Natural killer cell (primary cell): Measurements from ENCODE around the gene CSMD2. TPM values are rescaled to one million over a fixed set of nuclear protein-coding genes. Genes with fewer than 3 reads are reported as not detected.

Experiments
- ATAC-seq, 3 donors: fragments of 150-1000 bp in 2 of 3; fragments of 200-7000 bp in 1 of 3; cut with Tn5 transposase; 1 replicate in 1 of 3; 2 replicates in 2 of 3; pipeline ENCODE4 v1.10.0; 2021; ENCODE audit warnings: mild to moderate bottlenecking in 2 of 3, moderate library complexity in 2 of 3
- DNase-seq, 2 donors: peaks; one replicate each; pipeline versions ENCODE4 v3.0.0 to v3.0.0-alpha.2; 2013 to 2021; ENCODE audit warnings: mixed read lengths in 1 of 2
- H3K27ac ChIP-seq: one replicate; pipeline ENCODE4 v1.5.1; 2013; ENCODE audit warnings: mild to moderate bottlenecking, low read length
- H3K27me3 ChIP-seq: one replicate; pipeline ENCODE4 v1.6.1; 2013; ENCODE audit warnings: low read length; ENCODE audit not compliant: control insufficient read depth, insufficient read depth
- H3K36me3 ChIP-seq: one replicate; pipeline ENCODE4 v1.6.1; 2013; ENCODE audit warnings: low read length; ENCODE audit not compliant: control insufficient read depth, insufficient read depth
- H3K4me1 ChIP-seq: one replicate; pipeline ENCODE4 v1.6.1; 2013; ENCODE audit warnings: low read length; ENCODE audit not compliant: control insufficient read depth, insufficient read depth
- H3K4me3 ChIP-seq: one replicate; pipeline ENCODE4 v1.5.1; 2013; ENCODE audit warnings: low read length
- H3K9me3 ChIP-seq: one replicate; pipeline ENCODE4 v1.6.1; 2013; ENCODE audit warnings: low read length; ENCODE audit not compliant: control insufficient read depth, insufficient read depth
- H3K27ac Mint-ChIP-seq, 2 donors: one replicate each; pipeline ENCODE4 v1.8.0; 2022; ENCODE audit warnings: mild to moderate bottlenecking in 2 of 2, mixed read lengths in 2 of 2, moderate library complexity in 1 of 2
- H3K27me3 Mint-ChIP-seq, 2 donors: one replicate each; pipeline ENCODE4 v1.8.0; 2022; ENCODE audit warnings: low read depth in 2 of 2, mixed read lengths in 2 of 2
- H3K36me3 Mint-ChIP-seq: one replicate; pipeline ENCODE4 v1.8.0; 2022; ENCODE audit warnings: mixed read lengths
- H3K4me1 Mint-ChIP-seq, 2 donors: one replicate each; pipeline ENCODE4 v1.8.0; 2022; ENCODE audit warnings: mixed read lengths in 2 of 2
- H3K4me3 Mint-ChIP-seq: one replicate; pipeline ENCODE4 v1.8.0; 2022; ENCODE audit warnings: mild to moderate bottlenecking, moderate library complexity, mixed read lengths
- H3K9me3 Mint-ChIP-seq, 2 donors: one replicate each; pipeline ENCODE4 v1.8.0; 2022; ENCODE audit warnings: mixed read lengths in 2 of 2
- WGBS: methylation state at CpG from one replicate; pipeline ENCODE4 v1.1.7; 2013; ENCODE audit warnings: missing lambda C conversion rate; ENCODE audit not compliant: insufficient coverage; 5-methylcytosine and 5-hydroxymethylcytosine counted together
- intact Hi-C: fragments of 100-400 bp; cut with micrococcal nuclease; formaldehyde crosslinking; loops from one replicate; pipeline ENCODE4 v1.14.2; 2022
- total RNA-seq, 4 donors: library from RNA; stranded (reverse); fragments of 120-200 nt in 1 of 4; gene quantifications; one replicate each; pipeline versions ENCODE4 v1.2.3 to v1.2.4, GENCODE V29; 2013 to 2022
- TF ChIP-seq, protein P1 (sequence below): fragments of 200-600 bp; IDR thresholded peaks from one replicate; pipeline ENCODE4 v1.8.0; 2022; ENCODE audit warnings: antibody characterized with exemption

CSMD2 gene
- total RNA-seq, 3 donors from 2014 or later (not counting 1 experiment from before 2014, with no cell fraction given), result not detected

DNA sequence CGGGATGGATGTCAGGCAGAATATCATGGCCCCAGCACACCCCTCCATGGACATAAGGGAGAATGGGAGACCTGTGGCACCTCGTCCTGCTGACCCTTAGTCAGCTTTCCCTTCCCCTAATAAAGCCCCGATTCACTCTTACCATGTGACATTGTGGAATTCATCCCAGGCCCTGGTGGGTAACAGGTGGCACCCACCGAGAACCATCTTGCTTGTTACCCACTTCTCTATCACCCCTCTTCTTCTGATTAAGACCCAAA lies 32.9 kb downstream of the CSMD2 start:
- 77% methylated on average over 4 of the region's 4 CpGs for WGBS
- no peak overlapping the region for H3K27ac Mint-ChIP-seq
- Histone ChIP-seq H3K4me3 (no peak overlapping the region), H3K27me3 (no peaks in the 10 kb centered on the region), H3K9me3 (no peaks in the 10 kb centered on the region), H3K4me1 (no peaks in the 10 kb centered on the region), H3K27ac (no peak overlapping the region), H3K36me3 (no peaks in the 10 kb centered on the region)
- intact Hi-C loops, result no loop called here
- H3K4me1 Mint-ChIP-seq, result no peaks in the 10 kb centered on the region
- ATAC-seq (no peak), DNase-seq (no peak)
- no peak overlapping the region for H3K4me3 Mint-ChIP-seq
- TF ChIP-seq, protein P1, sequence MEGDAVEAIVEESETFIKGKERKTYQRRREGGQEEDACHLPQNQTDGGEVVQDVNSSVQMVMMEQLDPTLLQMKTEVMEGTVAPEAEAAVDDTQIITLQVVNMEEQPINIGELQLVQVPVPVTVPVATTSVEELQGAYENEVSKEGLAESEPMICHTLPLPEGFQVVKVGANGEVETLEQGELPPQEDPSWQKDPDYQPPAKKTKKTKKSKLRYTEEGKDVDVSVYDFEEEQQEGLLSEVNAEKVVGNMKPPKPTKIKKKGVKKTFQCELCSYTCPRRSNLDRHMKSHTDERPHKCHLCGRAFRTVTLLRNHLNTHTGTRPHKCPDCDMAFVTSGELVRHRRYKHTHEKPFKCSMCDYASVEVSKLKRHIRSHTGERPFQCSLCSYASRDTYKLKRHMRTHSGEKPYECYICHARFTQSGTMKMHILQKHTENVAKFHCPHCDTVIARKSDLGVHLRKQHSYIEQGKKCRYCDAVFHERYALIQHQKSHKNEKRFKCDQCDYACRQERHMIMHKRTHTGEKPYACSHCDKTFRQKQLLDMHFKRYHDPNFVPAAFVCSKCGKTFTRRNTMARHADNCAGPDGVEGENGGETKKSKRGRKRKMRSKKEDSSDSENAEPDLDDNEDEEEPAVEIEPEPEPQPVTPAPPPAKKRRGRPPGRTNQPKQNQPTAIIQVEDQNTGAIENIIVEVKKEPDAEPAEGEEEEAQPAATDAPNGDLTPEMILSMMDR, result no peak
- no peaks in the 10 kb centered on the region for H3K9me3 Mint-ChIP-seq
- H3K36me3 Mint-ChIP-seq, result no peaks in the 10 kb centered on the region
- peaks cover 9 to 16% of the 10 kb centered on the region in 2 donors for H3K27me3 Mint-ChIP-seq

DNA sequence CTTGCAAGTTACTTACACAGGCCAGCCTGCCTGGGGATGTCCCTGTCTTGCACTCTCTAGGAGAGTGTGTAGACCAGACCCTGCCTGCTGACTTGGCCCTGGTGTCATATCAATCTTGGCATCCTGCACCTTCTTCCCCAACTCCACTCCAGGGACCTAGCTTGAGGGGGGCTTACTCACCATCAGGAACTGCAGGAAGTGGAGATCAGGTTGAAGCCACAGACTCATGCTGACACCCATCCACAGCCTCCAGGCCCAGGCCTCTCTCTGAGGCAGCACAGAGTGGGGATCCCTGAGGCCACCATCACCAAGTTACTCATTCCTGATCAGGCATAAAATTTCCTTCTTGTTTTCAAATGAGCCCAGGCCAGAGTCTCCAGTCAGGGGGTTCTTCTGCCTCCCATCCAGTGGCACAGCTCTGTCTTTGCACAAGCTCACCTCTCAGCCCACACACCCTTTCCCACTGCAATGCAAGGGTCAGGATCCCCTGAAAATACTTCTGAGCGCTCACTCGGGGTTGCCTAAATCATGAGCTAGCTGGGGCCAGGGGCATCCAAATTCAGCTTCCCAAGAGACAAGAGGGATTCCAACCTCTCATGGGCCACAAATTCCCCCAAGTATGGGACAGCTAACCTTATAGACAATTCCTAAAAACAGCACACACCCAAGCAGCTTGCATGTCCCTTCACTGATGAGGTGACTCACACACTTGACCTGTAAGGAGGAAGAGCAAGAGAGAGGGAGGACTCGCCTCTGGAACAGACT lies 33.5 kb downstream of the CSMD2 start:
- H3K4me1 ChIP-seq, result no peaks in the 10 kb centered on the region
- DNase-seq (no peak), ATAC-seq (no peak)
- no peak overlapping the region for H3K4me3 ChIP-seq
- TF ChIP-seq, protein P1, result no peak
- Mint-ChIP-seq H3K9me3 (no peaks in the 10 kb centered on the region), H3K4me3 (no peak overlapping the region), H3K4me1 (no peaks in the 10 kb centered on the region), H3K27ac (no peak overlapping the region), H3K27me3 (peaks cover 8 to 16% of the 10 kb centered on the region in 2 donors), H3K36me3 (no peaks in the 10 kb centered on the region)
- no peaks in the 10 kb centered on the region for H3K9me3 ChIP-seq
- H3K27ac ChIP-seq, result no peak overlapping the region
- 91% methylated on average over 3 of the region's 3 CpGs for WGBS
- intact Hi-C loops, result no loop called here
- no peaks in the 10 kb centered on the region for H3K27me3 ChIP-seq
- H3K36me3 ChIP-seq, result no peaks in the 10 kb centered on the region

DNA sequence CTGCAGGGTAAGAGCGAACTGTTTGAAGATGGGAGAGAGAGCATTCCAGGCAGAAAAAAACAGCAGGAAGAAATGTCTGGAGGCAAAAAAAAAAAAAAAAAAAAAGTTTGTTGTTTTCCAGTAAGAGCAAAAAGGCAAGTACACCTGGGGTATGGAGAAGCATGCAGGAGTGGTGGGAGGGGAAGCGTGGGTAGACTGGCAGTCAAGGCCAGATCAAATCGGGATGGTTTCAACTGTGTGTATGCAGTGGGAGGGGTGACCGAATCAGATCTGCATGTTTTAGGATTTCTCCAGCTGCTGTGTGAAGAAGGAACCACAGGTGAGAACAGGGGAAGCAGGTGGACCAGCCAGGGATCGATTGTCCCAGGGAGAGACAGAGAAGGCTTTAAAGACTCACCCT lies 34.7 kb downstream of the CSMD2 start:
- no peaks in the 10 kb centered on the region for H3K4me1 Mint-ChIP-seq
- DNase-seq, result no peak
- H3K4me3 ChIP-seq, result no peak overlapping the region

More for the DNA sequence above, 34.7 kb downstream of the CSMD2 start:
- Histone ChIP-seq H3K9me3 (no peaks in the 10 kb centered on the region), H3K27me3 (no peaks in the 10 kb centered on the region), H3K36me3 (no peaks in the 10 kb centered on the region), H3K4me1 (no peaks in the 10 kb centered on the region), H3K27ac (no peak overlapping the region)
- Mint-ChIP-seq H3K9me3 (no peaks in the 10 kb centered on the region), H3K27me3 (peaks cover 8 to 16% of the 10 kb centered on the region in 2 donors), H3K36me3 (no peaks in the 10 kb centered on the region), H3K27ac (no peak overlapping the region), H3K4me3 (no peak overlapping the region)
- TF ChIP-seq, protein P1, result no peak
- intact Hi-C loops, result no loop called here
- 78% methylated on average over 5 of the region's 5 CpGs for WGBS
- ATAC-seq, result no peak
